HG03558 (cell line): ENCODE results near the gene CENPVL2.
"Not testable (repeated sequence)": the region's sequence is repeated elsewhere in the genome, so short reads cannot be mapped to it uniquely, and the experiment has no call there.

Experiments used
- ATAC-seq: cut with Tn5 transposase; IDR thresholded peaks from one replicate; pipeline ENCODE4 v1.9.1; 2021; ENCODE audit warnings: moderate number of reproducible peaks; ENCODE audit not compliant: unreplicated experiment; ENCODE audit errors: extremely low read depth

CENPVL2 gene

DNA sequence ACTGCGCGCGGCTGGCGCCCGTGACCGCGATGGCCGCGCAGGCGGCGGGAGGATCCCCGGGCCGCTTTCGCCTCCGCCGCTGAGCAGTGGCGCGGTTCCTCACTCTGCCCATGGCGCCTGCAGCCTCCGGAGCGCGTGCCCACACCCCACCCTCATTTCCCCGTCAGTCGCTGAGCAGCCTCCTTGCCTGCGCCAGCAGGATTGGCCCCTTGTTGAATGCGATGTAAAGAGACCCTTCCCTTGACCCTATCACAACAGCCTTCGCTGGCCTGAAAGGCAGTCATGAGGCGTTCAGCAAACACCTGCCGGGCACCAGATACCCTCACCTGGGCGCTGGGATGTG lies at the start of gene CENPVL2:
Gene CENPVL2, minus strand, starts transcription at position 112 of the 343 bp plus-strand sequence. Its CDS starts 0 bp downstream, at position 112.
- ATAC-seq: not testable (repeated sequence)

DNA sequence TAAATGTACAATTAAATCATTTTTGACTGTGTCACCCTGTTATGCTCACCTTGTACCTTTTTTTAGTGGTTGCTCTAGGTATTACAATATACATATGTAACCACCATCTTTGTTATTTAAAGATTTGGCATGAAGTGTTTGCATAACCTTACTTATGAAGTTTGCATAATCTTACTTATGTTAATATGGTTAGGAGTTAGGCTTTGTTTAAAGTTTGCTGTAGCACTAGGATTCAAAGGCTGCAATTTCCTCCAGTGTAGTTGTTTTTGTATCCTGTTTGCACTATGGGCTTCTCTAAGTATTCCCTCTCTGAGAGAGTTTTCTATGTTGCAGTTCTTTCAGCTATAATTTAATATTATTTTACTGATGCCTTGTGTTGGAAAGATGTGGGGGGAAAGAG lies 45.6 kb upstream of the CENPVL2 start:
- no peak for ATAC-seq

DNA sequence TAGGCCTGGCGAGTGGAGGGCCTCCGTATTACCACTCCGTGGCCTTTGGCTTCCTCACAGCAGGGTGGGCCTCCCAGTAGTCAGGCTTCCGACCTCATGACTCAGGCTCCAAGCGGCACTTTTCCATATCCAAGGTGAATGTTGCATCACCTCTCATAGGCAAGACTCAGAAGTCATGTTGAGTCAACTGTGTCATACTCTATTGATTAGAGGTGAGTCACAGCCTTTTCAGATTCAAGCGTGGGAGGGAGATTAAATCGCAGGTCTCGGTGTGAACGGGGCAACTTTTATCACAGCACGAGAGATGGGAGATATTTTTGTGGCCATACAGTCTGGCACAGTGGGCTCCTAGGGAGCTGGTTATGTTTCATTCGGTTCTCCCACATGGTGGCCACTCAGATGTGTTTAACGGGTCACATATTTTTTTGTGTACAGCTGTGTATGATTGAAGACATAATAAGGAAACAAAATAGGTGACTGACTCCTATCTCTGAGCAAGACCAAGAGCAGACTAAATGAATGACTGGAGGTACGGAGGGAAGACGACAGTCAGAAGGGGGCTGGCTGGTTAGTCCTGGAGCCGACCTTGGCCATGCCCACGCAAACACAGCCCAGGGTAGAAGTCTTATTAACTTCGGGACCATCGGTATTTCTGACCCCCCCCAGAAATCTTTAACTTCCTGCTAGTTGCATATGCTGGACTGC lies 30.5 kb upstream of the CENPVL2 start:
- not testable (repeated sequence) for ATAC-seq

DNA sequence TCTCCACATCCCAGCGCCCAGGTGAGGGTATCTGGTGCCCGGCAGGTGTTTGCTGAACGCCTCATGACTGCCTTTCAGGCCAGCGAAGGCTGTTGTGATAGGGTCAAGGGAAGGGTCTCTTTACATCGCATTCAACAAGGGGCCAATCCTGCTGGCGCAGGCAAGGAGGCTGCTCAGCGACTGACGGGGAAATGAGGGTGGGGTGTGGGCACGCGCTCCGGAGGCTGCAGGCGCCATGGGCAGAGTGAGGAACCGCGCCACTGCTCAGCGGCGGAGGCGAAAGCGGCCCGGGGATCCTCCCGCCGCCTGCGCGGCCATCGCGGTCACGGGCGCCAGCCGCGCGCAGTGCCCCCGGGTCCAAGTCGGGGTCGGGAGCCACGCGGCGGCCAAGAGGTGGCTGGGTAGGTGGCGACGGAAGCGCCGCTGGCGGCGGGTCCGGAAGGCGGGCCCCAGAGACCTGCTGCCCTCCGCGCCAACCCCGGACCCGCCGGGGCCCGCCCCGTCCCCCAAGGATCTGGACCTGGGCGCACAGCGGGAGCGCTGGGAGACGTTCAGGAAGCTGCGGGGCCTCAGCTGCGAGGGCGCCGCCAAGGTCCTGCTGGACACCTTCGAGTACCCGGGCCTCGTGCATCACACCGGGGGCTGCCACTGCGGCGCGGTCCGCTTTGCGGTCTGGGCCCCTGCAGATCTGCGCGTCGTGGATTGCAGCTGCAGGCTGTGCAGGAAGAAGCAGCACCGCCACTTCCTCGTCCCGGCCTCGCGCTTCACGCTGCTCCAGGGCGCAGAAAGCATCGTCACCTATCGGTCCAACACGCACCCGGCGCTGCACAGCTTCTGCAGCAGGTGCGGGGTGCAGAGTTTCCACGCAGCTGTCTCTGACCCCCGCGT lies 27.9 kb upstream of the CENPVL2 start, which contains the start of gene CENPVL1:
Gene CENPVL1, plus strand, starts transcription at position 236 of the 888 bp plus-strand sequence. Its CDS starts 0 bp downstream, at position 236.
- ATAC-seq: not testable (repeated sequence)

DNA sequence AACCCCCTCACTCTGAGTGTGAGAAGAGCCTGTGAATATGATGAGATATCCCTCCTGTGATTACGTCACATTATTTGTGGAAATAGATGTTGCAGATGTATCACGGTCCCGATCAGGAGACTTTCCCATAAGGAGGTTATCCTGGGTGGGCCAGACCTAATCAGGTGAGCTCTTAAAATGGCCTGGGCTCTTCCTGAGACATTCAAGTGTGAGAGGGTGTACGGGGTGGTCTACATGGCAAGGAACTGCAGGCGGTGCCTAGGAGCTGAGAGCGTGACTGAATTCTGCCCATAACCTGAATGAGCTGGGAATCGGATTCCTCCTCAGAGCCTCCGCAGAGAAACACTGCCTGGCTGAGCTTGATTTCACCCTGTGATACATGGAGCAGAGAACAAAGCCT lies 14.8 kb upstream of the CENPVL2 start:
- ATAC-seq: no peak

DNA sequence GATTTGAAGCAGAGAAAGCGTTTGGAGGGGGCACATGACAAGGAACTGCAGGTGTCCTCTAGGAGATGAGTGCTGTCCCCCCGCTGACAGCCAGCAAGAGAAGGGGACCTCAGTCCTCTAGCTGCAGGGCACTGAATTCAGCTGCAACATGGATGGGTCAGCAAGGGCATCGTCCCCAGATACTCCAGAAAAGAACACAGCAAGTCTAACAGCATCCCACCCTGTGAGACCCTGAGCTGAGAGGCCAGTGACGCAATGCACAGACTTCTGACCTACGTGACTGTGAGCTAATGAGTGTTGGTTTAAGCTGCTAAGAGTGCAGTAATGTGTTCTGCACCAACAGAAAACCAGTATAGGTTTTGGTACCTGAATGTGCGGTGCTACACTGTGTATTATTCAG lies 11.6 kb upstream of the CENPVL2 start:
- ATAC-seq: no peak

DNA sequence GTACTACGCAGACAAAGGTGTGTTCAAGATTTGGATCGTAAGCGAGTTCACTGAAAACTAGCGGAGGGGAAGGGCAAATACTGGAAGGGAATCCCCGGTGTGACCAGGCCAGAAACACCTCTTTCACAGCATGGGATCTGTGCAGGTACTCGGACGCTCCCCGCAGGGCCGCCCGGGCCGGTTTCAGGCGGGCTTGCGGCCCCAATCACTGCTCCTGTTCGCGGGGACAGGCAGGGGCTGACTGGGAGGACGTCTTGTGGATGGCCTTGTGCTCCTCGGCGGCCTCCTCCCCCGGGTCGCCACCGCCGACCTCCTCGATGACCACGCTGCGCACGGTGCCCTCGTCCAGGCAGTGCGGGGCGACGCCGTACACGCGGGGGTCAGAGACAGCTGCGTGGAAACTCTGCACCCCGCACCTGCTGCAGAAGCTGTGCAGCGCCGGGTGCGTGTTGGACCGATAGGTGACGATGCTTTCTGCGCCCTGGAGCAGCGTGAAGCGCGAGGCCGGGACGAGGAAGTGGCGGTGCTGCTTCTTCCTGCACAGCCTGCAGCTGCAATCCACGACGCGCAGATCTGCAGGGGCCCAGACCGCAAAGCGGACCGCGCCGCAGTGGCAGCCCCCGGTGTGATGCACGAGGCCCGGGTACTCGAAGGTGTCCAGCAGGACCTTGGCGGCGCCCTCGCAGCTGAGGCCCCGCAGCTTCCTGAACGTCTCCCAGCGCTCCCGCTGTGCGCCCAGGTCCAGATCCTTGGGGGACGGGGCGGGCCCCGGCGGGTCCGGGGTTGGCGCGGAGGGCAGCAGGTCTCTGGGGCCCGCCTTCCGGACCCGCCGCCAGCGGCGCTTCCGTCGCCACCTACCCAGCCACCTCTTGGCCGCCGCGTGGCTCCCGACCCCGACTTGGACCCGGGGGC lies 567 bp downstream of the CENPVL2 start:
- ATAC-seq: not testable (repeated sequence)

DNA sequence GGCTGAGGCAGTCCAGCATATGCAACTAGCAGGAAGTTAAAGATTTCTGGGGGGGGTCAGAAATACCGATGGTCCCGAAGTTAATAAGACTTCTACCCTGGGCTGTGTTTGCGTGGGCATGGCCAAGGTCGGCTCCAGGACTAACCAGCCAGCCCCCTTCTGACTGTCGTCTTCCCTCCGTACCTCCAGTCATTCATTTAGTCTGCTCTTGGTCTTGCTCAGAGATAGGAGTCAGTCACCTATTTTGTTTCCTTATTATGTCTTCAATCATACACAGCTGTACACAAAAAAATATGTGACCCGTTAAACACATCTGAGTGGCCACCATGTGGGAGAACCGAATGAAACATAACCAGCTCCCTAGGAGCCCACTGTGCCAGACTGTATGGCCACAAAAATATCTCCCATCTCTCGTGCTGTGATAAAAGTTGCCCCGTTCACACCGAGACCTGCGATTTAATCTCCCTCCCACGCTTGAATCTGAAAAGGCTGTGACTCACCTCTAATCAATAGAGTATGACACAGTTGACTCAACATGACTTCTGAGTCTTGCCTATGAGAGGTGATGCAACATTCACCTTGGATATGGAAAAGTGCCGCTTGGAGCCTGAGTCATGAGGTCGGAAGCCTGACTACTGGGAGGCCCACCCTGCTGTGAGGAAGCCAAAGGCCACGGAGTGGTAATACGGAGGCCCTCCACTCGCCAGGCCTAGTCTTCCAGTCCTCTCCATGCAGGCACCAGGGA lies 2.8 kb downstream of the CENPVL2 start:
- ATAC-seq: not testable (repeated sequence)

DNA sequence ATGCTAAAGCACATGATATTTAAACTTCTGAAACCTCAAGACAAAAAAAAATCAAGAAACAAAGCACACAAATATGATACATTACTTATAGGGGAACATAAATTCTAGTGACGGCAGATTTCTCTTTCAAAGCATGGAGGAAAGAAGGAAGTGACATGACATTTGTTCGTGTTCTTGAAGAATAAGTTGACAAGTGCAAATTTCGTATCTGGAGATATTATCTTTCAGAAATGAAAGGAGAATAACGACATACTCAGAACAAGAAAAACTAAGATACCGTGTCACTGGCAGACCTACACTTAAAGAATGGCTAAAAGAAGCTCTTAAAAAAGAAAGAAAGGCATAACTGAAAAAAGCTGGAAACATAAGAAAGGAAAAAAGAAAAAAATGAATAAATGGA lies 16.6 kb downstream of the CENPVL2 start:
- no peak for ATAC-seq

DNA sequence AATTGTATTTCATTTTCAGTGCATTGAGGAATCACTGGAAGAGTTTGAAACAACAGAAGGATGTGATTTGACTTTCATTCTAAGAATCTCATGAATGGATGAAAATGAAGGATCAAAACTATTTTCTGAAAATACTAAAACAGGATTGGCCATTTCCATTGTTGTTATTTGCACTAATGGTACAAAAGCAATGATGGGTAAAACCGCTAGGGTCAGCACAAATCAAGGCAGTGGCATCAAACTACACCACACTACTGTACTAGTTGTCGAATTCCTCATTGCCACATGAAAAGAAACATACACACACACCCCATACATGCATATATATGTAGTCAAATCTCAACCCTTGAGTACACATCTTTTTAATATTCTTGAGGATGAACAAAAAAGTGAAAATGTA lies 39.3 kb downstream of the CENPVL2 start:
- ATAC-seq: no peak

DNA sequence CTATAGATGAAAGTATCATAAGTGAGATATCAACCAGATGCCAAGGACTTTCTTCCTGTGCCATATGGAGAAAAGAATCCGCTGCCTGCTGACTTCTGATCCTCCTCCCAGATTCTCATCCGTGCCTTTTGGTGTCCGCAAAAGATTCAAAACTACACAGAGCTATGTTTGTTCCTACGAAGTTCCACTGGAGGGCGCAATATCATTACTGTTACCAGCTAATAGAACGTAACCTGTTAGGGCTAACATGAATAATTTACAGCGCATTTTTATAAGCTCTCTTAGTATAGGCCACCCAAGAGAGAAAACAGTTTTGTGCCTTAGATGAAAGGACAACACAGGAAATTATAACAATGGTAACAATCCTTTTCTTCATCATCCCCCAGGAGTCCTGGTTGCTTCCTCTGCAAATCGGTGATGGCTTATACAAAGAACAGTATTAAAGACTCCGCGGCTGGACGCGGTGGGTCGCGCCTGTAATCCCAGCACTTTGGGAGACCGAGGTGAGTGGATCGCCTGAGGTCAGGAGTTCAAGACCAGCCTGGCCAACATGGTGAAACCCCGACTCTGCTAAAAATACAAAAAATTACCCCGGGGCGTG lies 41.1 kb downstream of the CENPVL2 start:
- no peak for ATAC-seq

DNA sequence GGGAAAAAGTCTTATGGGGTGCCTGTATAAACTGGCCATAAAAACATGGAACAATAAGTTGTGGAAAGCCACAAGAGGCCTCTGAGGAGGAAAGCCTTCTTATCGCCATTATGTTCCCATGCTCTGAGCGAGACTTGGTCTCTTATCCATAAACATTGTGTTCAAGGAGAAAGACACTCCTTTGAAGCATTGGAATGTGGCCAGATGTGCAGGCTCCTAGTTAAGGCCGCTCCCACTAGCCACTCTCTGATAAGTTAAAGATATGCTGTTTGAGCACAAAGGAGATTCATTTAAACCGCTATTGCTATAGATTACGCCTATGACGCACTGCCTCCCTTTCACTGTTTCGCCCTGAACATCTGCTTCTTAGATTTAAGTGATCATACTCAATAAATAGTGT lies 46.1 kb downstream of the CENPVL2 start:
- not testable (repeated sequence) for ATAC-seq
